ENCODE results near the gene PSMC4. TPM values are rescaled to one million over a fixed set of nuclear protein-coding genes. Genes with fewer than 3 reads are reported as not detected.

PSMC4 gene
- total and polyA plus RNA-seq, 9 donors = 39.3 to 73.5 (median 57.0) TPM

DNA sequence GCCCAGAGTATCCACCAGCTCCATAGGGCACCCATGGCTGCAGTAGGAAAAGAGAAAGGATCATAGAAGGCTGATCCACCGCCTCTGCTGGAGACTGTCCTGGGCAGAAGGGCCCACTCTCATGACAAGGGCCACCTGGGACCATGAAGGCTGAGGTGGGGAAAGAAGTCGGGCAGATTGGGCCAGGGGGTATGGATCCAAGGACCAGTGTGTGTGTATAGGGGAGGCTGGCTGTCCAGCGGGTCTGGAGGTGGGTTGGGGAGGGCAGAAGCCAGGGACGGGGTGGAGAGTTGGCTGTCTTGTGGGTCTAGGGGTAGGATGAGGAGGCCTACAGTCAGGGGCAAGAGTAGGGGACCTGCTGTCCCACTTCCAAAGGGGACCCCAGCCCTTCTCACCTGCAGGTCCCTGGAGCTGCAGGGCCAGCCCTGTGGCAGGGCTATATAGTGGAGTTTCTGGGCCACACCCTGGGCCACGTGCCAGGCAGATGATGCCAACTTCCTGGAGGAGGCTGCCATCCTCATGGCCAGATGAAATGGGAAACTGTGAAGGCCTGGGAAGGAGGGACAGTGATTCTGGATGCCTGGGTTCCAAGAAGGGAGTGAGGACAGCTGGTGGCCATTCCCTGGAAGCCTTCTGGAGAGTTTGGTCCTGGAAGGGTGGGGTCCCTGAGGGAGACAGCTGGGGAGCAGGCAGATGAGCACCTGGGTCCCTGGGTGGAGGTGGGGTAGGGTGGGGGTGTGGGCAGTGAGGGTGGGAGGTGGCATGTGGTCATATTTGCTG is 36.2 kb upstream of the PSMC4 start, which contains the start of gene FCGBP:
Gene FCGBP, minus strand, starts transcription at position 51 of the 780 bp plus-strand sequence.
- intact Hi-C loops (cut with DNase I) = no loop called here
- H3K4me1 ChIP-seq (ENCODE audit: insufficient read depth) = no peaks in the 10 kb centered on the region
- no peak within 1 kb of the TSS for H3K27ac ChIP-seq
- H3K9me3 ChIP-seq = no peaks in the 10 kb centered on the region
- no peaks in the 10 kb centered on the region for H3K36me3 ChIP-seq
- WGBS, 3 donors = 79 to 83% (median 79%) methylated on average over 5 of the region's 5 CpGs
- no peak for DNase-seq
- H3K27me3 ChIP-seq = no peaks in the 10 kb centered on the region
- TF ChIP-seq, protein P1, sequence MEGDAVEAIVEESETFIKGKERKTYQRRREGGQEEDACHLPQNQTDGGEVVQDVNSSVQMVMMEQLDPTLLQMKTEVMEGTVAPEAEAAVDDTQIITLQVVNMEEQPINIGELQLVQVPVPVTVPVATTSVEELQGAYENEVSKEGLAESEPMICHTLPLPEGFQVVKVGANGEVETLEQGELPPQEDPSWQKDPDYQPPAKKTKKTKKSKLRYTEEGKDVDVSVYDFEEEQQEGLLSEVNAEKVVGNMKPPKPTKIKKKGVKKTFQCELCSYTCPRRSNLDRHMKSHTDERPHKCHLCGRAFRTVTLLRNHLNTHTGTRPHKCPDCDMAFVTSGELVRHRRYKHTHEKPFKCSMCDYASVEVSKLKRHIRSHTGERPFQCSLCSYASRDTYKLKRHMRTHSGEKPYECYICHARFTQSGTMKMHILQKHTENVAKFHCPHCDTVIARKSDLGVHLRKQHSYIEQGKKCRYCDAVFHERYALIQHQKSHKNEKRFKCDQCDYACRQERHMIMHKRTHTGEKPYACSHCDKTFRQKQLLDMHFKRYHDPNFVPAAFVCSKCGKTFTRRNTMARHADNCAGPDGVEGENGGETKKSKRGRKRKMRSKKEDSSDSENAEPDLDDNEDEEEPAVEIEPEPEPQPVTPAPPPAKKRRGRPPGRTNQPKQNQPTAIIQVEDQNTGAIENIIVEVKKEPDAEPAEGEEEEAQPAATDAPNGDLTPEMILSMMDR (IDR thresholded peaks at IDR 0.05) = no peak
- TF ChIP-seq POLR2A (IDR thresholded peaks at IDR 0.05) (no peak), EP300 (IDR thresholded peaks at IDR 0.05) (no peak)
- H3K4me3 ChIP-seq = no peak within 1 kb of the TSS

- no peak for TF ChIP-seq EP300 (IDR thresholded peaks at IDR 0.05)
- TF ChIP-seq, protein P1 (IDR thresholded peaks at IDR 0.05) = no peak
- no peak for TF ChIP-seq POLR2A (IDR thresholded peaks at IDR 0.05)
- H3K9me3 ChIP-seq = no peaks in the 10 kb centered on the region
- H3K27me3 ChIP-seq = no peaks in the 10 kb centered on the region
- H3K4me1 ChIP-seq (ENCODE audit: insufficient read depth) = no peaks in the 10 kb centered on the region
- H3K27ac ChIP-seq = no peak overlapping the region
- H3K36me3 ChIP-seq = no peaks in the 10 kb centered on the region
- DNase-seq = no peak
- intact Hi-C loops (cut with DNase I) = no loop called here
- no peak overlapping the region for H3K4me3 ChIP-seq
- WGBS, 3 donors = 76 to 86% (median 79%) methylated on average over 5 of the region's 5 CpGs
Observed at GRCh38 chr19:39935364-39935661, 35.7 kb upstream of the PSMC4 start.

DNA sequence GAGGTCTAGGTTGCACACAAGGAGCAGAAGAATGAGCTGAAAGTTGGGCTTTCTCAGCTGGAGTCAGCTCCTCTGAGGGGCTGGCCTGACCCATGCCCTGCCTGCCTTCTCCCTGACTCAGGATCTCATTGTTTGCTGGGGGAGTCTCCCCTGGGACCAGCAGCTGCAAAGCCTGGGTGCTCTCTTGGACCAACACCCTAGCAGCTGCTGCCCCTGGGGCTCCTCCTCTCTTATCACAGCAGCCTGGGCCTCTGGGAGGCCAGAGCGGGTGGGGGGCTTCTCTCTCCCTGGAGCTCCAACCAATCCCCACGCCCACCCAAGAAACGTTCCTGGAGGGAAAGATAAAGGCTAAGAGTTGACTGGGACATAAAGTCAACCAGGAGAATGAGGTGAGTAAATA is 34.9 kb upstream of the PSMC4 start:
- no peak overlapping the region for H3K4me3 ChIP-seq
- no peaks in the 10 kb centered on the region for H3K36me3 ChIP-seq
- DNase-seq = no peak
- TF ChIP-seq, protein P1 (IDR thresholded peaks at IDR 0.05) = no peak
- TF ChIP-seq EP300 (IDR thresholded peaks at IDR 0.05) (no peak), POLR2A (IDR thresholded peaks at IDR 0.05) (no peak)
- intact Hi-C loops (cut with DNase I) = no loop called here
- H3K27ac ChIP-seq = no peak overlapping the region
- H3K9me3 ChIP-seq = no peaks in the 10 kb centered on the region
- H3K4me1 ChIP-seq (ENCODE audit: insufficient read depth) = no peaks in the 10 kb centered on the region
- 10 to 20% (median 13%) methylated on average over 3 of the region's 3 CpGs for WGBS, 3 donors
- H3K27me3 ChIP-seq = no peaks in the 10 kb centered on the region

GRCh38 chr19:39936622-39937021 is 34.3 kb upstream of the PSMC4 start:
- H3K36me3 ChIP-seq = no peaks in the 10 kb centered on the region
- H3K9me3 ChIP-seq = no peaks in the 10 kb centered on the region
- no peak for DNase-seq
- WGBS, 3 donors = 78 to 89% (median 88%) methylated on average over 6 of the region's 6 CpGs
- H3K4me3 ChIP-seq = no peak overlapping the region
- no peaks in the 10 kb centered on the region for H3K27me3 ChIP-seq
- TF ChIP-seq EP300 (IDR thresholded peaks at IDR 0.05) = no peak
- TF ChIP-seq, protein P1 (IDR thresholded peaks at IDR 0.05) = no peak
- no peak for TF ChIP-seq POLR2A (IDR thresholded peaks at IDR 0.05)
- H3K27ac ChIP-seq = no peak overlapping the region
- intact Hi-C loops (cut with DNase I) = no loop called here
- no peaks in the 10 kb centered on the region for H3K4me1 ChIP-seq (ENCODE audit: insufficient read depth)
